ENCODE results near the gene IFITM10. TPM values are rescaled to one million over a fixed set of nuclear protein-coding genes. Genes with fewer than 3 reads are reported as not detected.

IFITM10 gene
- total RNA-seq, 1 donor from 2014 or later = 1.1 TPM

GRCh38 chr11:1761857-1762536 is 11.6 kb upstream of the IFITM10 start:
- TF ChIP-seq, protein P1, sequence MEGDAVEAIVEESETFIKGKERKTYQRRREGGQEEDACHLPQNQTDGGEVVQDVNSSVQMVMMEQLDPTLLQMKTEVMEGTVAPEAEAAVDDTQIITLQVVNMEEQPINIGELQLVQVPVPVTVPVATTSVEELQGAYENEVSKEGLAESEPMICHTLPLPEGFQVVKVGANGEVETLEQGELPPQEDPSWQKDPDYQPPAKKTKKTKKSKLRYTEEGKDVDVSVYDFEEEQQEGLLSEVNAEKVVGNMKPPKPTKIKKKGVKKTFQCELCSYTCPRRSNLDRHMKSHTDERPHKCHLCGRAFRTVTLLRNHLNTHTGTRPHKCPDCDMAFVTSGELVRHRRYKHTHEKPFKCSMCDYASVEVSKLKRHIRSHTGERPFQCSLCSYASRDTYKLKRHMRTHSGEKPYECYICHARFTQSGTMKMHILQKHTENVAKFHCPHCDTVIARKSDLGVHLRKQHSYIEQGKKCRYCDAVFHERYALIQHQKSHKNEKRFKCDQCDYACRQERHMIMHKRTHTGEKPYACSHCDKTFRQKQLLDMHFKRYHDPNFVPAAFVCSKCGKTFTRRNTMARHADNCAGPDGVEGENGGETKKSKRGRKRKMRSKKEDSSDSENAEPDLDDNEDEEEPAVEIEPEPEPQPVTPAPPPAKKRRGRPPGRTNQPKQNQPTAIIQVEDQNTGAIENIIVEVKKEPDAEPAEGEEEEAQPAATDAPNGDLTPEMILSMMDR (IDR thresholded peaks at IDR 0.05; ENCODE audit: insufficient read depth, low read length, poor library complexity, severe bottlenecking) = no peak
- peak overlapping the region; percentile 94 for H3K4me3 ChIP-seq (ENCODE audit: low read depth, low read length)
- no peaks in the 10 kb centered on the region for H3K36me3 ChIP-seq (ENCODE audit: control insufficient read depth, insufficient read depth, low read length)
- H3K27me3 ChIP-seq (ENCODE audit: control insufficient read depth, insufficient read depth, low read length) = no peaks in the 10 kb centered on the region
- DNase-seq (ENCODE audit: low read depth) = no peak

GRCh38 chr11:1761110-1761856 is 10.9 kb upstream of the IFITM10 start:
- no peak for DNase-seq (ENCODE audit: low read depth)
- Histone ChIP-seq H3K4me3 (ENCODE audit: low read depth, low read length) (no peak overlapping the region), H3K36me3 (ENCODE audit: control insufficient read depth, insufficient read depth, low read length) (no peaks in the 10 kb centered on the region), H3K27me3 (ENCODE audit: control insufficient read depth, insufficient read depth, low read length) (no peaks in the 10 kb centered on the region)
- TF ChIP-seq, protein P1 (IDR thresholded peaks at IDR 0.05; ENCODE audit: insufficient read depth, low read length, poor library complexity, severe bottlenecking) = no peak

DNA sequence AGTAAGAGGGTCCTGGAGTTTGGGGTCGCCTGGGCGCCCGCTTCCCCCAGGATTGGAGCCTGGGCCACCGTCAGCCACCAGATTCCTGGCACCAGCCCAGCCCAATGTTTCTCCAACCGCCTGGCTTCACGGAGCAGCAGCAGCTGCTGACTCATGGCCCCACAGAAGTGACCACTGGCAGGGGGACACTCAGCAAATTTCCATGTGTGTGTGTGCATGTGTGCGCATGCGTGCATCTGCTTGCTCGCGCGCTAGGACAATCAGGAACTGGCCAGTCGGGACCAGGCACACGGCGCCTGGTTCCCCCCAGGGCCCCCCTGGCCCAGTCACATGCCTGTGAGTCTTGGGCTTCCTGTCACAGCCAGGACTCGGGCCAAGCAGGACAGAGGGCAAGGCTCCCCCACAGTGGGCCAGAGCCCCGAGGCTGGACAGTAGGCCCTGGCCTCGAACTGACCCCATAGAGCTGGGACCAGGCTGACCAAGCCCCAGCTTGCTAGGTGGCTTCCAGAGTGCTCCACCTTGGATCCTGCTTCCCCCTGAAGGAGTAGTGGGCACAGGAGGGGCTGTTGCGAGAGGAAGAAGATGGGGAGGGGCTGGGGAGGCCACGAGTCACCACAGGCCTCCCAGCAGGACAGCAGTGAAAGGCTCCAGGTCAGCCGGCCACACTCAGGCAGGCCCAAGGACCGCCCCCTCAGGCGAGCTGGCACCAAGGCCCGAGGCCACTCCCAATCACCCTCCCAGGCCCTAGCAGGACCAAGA is 10.1 kb upstream of the IFITM10 start:
- Histone ChIP-seq H3K27me3 (ENCODE audit: control insufficient read depth, insufficient read depth, low read length) (no peaks in the 10 kb centered on the region), H3K4me3 (ENCODE audit: low read depth, low read length) (no peak overlapping the region), H3K36me3 (ENCODE audit: control insufficient read depth, insufficient read depth, low read length) (no peaks in the 10 kb centered on the region)
- no peak for DNase-seq (ENCODE audit: low read depth)
- TF ChIP-seq, protein P1 (IDR thresholded peaks at IDR 0.05; ENCODE audit: insufficient read depth, low read length, poor library complexity, severe bottlenecking) = no peak

- Histone ChIP-seq H3K4me3 (ENCODE audit: low read depth, low read length) (no peak overlapping the region), H3K36me3 (ENCODE audit: control insufficient read depth, insufficient read depth, low read length) (no peaks in the 10 kb centered on the region), H3K27me3 (ENCODE audit: control insufficient read depth, insufficient read depth, low read length) (no peaks in the 10 kb centered on the region)
- TF ChIP-seq, protein P1 (IDR thresholded peaks at IDR 0.05; ENCODE audit: insufficient read depth, low read length, poor library complexity, severe bottlenecking) = no peak
- DNase-seq (ENCODE audit: low read depth) = no peak
These were observed 9.4 kb upstream of the IFITM10 start for GRCh38 chr11:1759851-1760220.

DNA sequence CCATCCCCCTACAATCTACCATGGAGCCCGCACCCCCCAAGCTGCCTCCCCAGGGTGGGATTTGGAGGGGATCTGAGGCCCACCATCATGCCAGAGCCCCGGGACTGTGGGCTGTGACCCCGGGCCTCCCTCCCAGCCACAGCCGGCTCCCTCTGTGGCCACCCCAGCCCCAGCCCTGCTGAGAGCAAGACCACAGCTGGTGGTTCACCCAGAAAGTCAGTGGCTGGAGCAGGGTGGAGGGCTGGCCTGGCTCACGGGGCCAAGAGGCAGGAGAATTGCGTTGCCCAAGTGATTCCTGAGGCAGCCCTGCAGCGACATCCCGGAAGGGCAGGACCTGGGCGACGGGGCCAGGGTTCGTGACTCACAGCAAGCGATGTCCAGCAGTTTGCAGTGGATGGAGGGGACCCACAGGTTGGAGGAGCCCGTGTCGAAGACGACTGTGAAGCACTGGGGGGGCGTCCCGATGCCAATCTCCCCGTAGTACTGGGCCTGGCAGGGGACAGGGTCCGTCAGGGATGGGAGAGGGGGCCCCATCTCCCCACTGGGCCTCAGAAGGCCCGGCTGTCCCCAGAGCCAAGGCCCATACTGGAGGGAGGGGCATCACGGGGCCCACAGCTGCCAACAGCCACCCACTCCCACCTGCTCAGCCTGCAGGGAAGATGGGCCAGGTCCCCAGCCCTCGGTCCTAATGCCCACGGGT is 8.9 kb upstream of the IFITM10 start:
- TF ChIP-seq, protein P1 (IDR thresholded peaks at IDR 0.05; ENCODE audit: insufficient read depth, low read length, poor library complexity, severe bottlenecking) = no peak
- DNase-seq (ENCODE audit: low read depth) = no peak
- Histone ChIP-seq H3K36me3 (ENCODE audit: control insufficient read depth, insufficient read depth, low read length) (peaks cover 1% of the 10 kb centered on the region), H3K4me3 (ENCODE audit: low read depth, low read length) (no peak overlapping the region), H3K27me3 (ENCODE audit: control insufficient read depth, insufficient read depth, low read length) (no peaks in the 10 kb centered on the region)
